A549 (cell line): ENCODE data around the gene TUBGCP3. TPM values are rescaled to one million over a fixed set of nuclear protein-coding genes. Genes with fewer than 3 reads are reported as not detected.

Source experiments
- ATAC-seq, 2 experiments: fragments of 200-7000 bp in 1 of 2; fragments of >200 bp in 1 of 2; cut with Nextera tagmentation in 1 of 2; cut with Tn5 transposase in 1 of 2; 3 replicates each; pipeline versions ENCODE4 v1.8.0 to v1.9.1; 2018 to 2020; ENCODE audit warnings: mild to moderate bottlenecking in 1 of 2, moderate library complexity in 1 of 2
- CTCF ChIA-PET: fragments of 300-600 bp; sonication (Branson Sonifier 250); formaldehyde crosslinking; extraction: SDS; loops from one replicate; lab custom pipeline; 2021; ENCODE audit warnings: antibody characterized with exemption, inconsistent platforms; lab: Yijun Ruan, JAX
- POLR2A ChIA-PET: fragments of 350-600 bp; formaldehyde crosslinking; extraction: SDS; loops from one replicate; lab custom pipeline; 2021; ENCODE audit warnings: antibody characterized with exemption, inconsistent platforms; lab: Yijun Ruan, JAX
- DNase-seq, 2 experiments: peaks; one replicate each; pipeline versions ENCODE4 v3.0.0 to v3.0.0-alpha.2; 2011 to 2016; ENCODE audit warnings: low read depth in 1 of 2, low spot score in 1 of 2
- FAIRE-seq: peaks from 2 replicates; lab custom pipeline; 2011; peaks lifted over from hg19 to GRCh38; lab: Jason Lieb, UNC
- H3K27ac ChIP-seq, 2 experiments: fragments of >200 bp; sonication (Bioruptor Twin); formaldehyde crosslinking; 3 replicates each; pipeline ENCODE4 v1.5.1; 2016 to 2017
- H3K4me1 ChIP-seq: fragments of >200 bp; sonication (Bioruptor Twin); formaldehyde crosslinking; 3 replicates; pipeline ENCODE4 v1.6.1; 2016
- H3K4me2 ChIP-seq: fragments of >200 bp; sonication (Bioruptor Twin); formaldehyde crosslinking; 3 replicates; pipeline ENCODE4 v1.6.1; 2016
- H3K4me3 ChIP-seq: fragments of >200 bp; sonication (Bioruptor Twin); formaldehyde crosslinking; 3 replicates; pipeline ENCODE4 v1.5.1; 2016
- H3K9me3 ChIP-seq: fragments of >200 bp; sonication (Bioruptor Twin); formaldehyde crosslinking; 3 replicates; pipeline ENCODE4 v1.6.1; 2016
- CHD2 ChIP-seq: fragments of 150-350 bp; IDR thresholded peaks from 2 replicates; pipeline ENCODE4 v1.6.1; 2014; ENCODE audit warnings: low read length; ENCODE audit not compliant: partially characterized antibody
- CHD4 ChIP-seq: fragments of 200-600 bp; sonication (generic); IDR thresholded peaks from 2 replicates; pipeline ENCODE4 v1.6.1; 2016; ENCODE audit warnings: antibody characterized with exemption, mild to moderate bottlenecking, borderline replicate concordance
- E2F6 ChIP-seq: IDR thresholded peaks from 2 replicates; pipeline ENCODE4 v1.6.1; 2012; ENCODE audit warnings: low read depth, borderline replicate concordance
- EHF ChIP-seq: fragments of 250-450 bp; sonication (Bioruptor Pico); IDR thresholded peaks from 2 replicates; pipeline ENCODE4 v1.5.0; 2020; ENCODE audit warnings: mild to moderate bottlenecking
- GATA3 ChIP-seq: IDR thresholded peaks from 2 replicates; pipeline ENCODE4 v1.6.1; 2012; ENCODE audit warnings: borderline replicate concordance
- HOXB13 ChIP-seq: fragments of 250-450 bp; sonication (Bioruptor Pico); IDR thresholded peaks from 2 replicates; pipeline ENCODE4 v1.5.0; 2020; ENCODE audit warnings: low read depth, mild to moderate bottlenecking, moderate library complexity
- NFE2L2 ChIP-seq: fragments of 150-350 bp; conservative IDR thresholded peaks from 2 replicates; pipeline ENCODE4 v1.6.1; 2014; ENCODE audit warnings: low read length
- PBX3 ChIP-seq: IDR thresholded peaks from 2 replicates; pipeline ENCODE4 v1.6.1; 2012
- PHF8 ChIP-seq: fragments of 200-600 bp; sonication (generic); IDR thresholded peaks from 2 replicates; pipeline ENCODE4 v1.6.1; 2016; ENCODE audit warnings: low read depth, mild to moderate bottlenecking, antibody characterized with exemption, moderate library complexity, borderline replicate concordance
- POLR2AphosphoS2 ChIP-seq: conservative IDR thresholded peaks from 2 replicates; pipeline ENCODE4 v1.6.1; 2012; ENCODE audit warnings: low read length, improper control_type of control experiment, inconsistent platforms
- RAD21 ChIP-seq, 2 experiments: fragments of >200 bp in 1 of 2; sonication (Bioruptor Twin) in 1 of 2; formaldehyde crosslinking in 1 of 2; IDR thresholded peaks in 1 of 2; conservative IDR thresholded peaks in 1 of 2; 2 replicates in 1 of 2; 3 replicates in 1 of 2; pipeline ENCODE4 v1.6.1; 2012 to 2018; ENCODE audit warnings: inconsistent platforms in 1 of 2
- RARB ChIP-seq: fragments of 250-450 bp; sonication (Bioruptor Pico); IDR thresholded peaks from 2 replicates; pipeline ENCODE4 v1.8.0; 2021; ENCODE audit warnings: mild to moderate bottlenecking, moderate library complexity
- RCOR1 ChIP-seq: fragments of 150-350 bp; IDR thresholded peaks from 2 replicates; pipeline ENCODE4 v1.6.1; 2014; ENCODE audit warnings: antibody characterized with exemption, low read length, low read depth
- RNF2 ChIP-seq: fragments of 200-600 bp; sonication (generic); IDR thresholded peaks from 2 replicates; pipeline ENCODE4 v1.6.1; 2016; ENCODE audit warnings: low read depth, mild to moderate bottlenecking, antibody characterized with exemption, moderate library complexity, borderline replicate concordance
- SMC3 ChIP-seq: fragments of >200 bp; sonication (Bioruptor Twin); formaldehyde crosslinking; IDR thresholded peaks from 3 replicates; pipeline ENCODE4 v1.6.1; 2018; ENCODE audit warnings: inconsistent platforms
- SREBF2 ChIP-seq: fragments of 450-650 bp; IDR thresholded peaks from 2 replicates; pipeline ENCODE4 v1.6.1; 2014; ENCODE audit warnings: mild to moderate bottlenecking, moderate library complexity
- TFCP2L1 ChIP-seq: fragments of 250-450 bp; sonication (Bioruptor Pico); IDR thresholded peaks from 2 replicates; pipeline ENCODE4 v1.5.0; 2021; ENCODE audit warnings: mild to moderate bottlenecking
- WGBS: methylation state at CpG from one replicate; pipeline ENCODE4 v1.1.6; 2017; ENCODE audit errors: missing lambda C conversion rate; 5-methylcytosine and 5-hydroxymethylcytosine counted together
- polyA plus RNA-seq, 4 experiments: library from polyadenylated mRNA; depleted of rRNA in 3 of 4; stranded (reverse); fragments of >200 nt; fragmentation: RNase III in 1 of 4; extraction: RNeasy Plus Mini Kit Qiagen cat#74134 plus additional on column Dnase treatment in 1 of 4; gene quantifications; 2 replicates in 3 of 4; 3 replicates in 1 of 4; pipeline ENCODE4 v1.2.3, GENCODE V29; 2011 to 2017

Gene TUBGCP3
- polyA plus RNA-seq, 2 of the 4 experiments (the other 2 are of a cell fraction): 15.9 to 21.3 TPM

- Histone ChIP-seq H3K27ac (no peak overlapping the region), H3K9me3 (no peaks in the 10 kb centered on the region), H3K4me2 (no peak overlapping the region), H3K4me3 (no peak overlapping the region), H3K4me1 (no peaks in the 10 kb centered on the region)
- WGBS: 70% methylated on average over 8 of the region's 8 CpGs
- CTCF ChIA-PET: no interaction called here
- POLR2A ChIA-PET: no interaction called here
- FAIRE-seq (no peak), DNase-seq (no peak), ATAC-seq (no peak)
- TF ChIP-seq RARB (CRISPR knock-in tag) (no peak), EHF (CRISPR knock-in tag) (no peak), NFE2L2 (no peak), CHD2 (no peak), TFCP2L1 (CRISPR knock-in tag) (no peak), SMC3 (no peak)
Measured at GRCh38 chr13:112474869-112475268, 113.1 kb downstream of the TUBGCP3 start.

- Histone ChIP-seq H3K4me1 (no peaks in the 10 kb centered on the region), H3K9me3 (no peaks in the 10 kb centered on the region), H3K4me2 (no peak overlapping the region), H3K4me3 (no peak overlapping the region), H3K27ac (no peak overlapping the region)
- 75% methylated on average over 5 of the region's 5 CpGs for WGBS
- no peak for DNase-seq
- no peak for FAIRE-seq
- POLR2A ChIA-PET: no interaction called here
- ATAC-seq: no peak
- CTCF ChIA-PET: no interaction called here
- TF ChIP-seq CHD4 (no peak), RAD21 (conservative IDR thresholded peaks at IDR 0.05 in 1 of 2, IDR thresholded peaks at IDR 0.05 in 1 of 2) (no peak)
Measured at GRCh38 chr13:112473818-112474217, 114.1 kb downstream of the TUBGCP3 start.

DNA sequence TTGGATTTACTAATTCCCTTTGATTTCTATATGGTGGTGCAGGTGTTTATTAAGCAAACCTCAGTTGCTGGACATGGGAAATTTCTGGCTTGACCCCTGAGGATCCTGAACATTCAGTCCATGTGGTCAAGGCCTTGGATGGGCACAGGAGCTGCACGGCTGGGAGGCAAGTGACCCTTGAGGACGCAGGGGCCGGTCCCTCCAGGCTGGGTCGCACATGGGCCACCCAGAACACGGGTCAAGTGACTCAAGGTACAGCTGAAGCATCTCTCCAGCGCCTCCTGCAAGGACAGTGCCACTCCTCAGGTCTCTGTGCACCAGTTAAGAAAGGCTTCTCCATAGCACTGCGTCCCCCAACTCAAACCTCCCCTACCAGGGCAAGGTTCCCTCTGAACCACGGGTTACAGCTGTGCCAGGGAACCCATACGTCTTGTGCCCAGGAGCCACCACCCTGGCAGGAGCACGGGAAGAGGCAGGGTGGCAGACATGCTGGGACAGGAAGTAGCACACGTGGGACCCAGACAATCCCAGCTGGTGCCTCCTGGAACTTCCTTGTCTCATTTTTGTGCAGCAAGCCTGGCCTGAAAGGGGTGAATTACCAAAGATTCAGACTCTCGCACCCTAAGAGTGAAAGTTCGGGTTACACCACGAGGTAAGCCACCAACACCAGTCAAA is 118.7 kb downstream of the TUBGCP3 start:
- H3K4me1 ChIP-seq: no peaks in the 10 kb centered on the region
- no peak overlapping the region for H3K4me3 ChIP-seq
- ChIA-PET POLR2A (no interaction called here), CTCF (interaction anchor here (1.6 kb wide), 1 partner anchor 27 kb away, joined by 4 read pairs; no protein-coding TSS in a partner anchor)
- 66% methylated on average over 7 of the region's 14 CpGs for WGBS
- DNase-seq (no peak), FAIRE-seq (no peak), ATAC-seq (no peak)
- TF ChIP-seq PBX3 (no peak), RCOR1 (no peak), HOXB13 (CRISPR knock-in tag) (no peak), E2F6 (no peak)
- no peak overlapping the region for H3K27ac ChIP-seq
- H3K9me3 ChIP-seq: no peaks in the 10 kb centered on the region
- H3K4me2 ChIP-seq: no peak overlapping the region

- Histone ChIP-seq H3K9me3 (no peaks in the 10 kb centered on the region), H3K4me1 (no peaks in the 10 kb centered on the region), H3K27ac (no peak overlapping the region), H3K4me3 (no peak overlapping the region), H3K4me2 (no peak overlapping the region)
- CTCF ChIA-PET: interaction anchor here (1.2 kb wide), 1 partner anchor 24 kb away, joined by 3 read pairs; no protein-coding TSS in a partner anchor
- POLR2A ChIA-PET: no interaction called here
- no peak for FAIRE-seq
- 64% methylated on average over 10 of the region's 10 CpGs for WGBS
- no peak for DNase-seq
- no peak for TF ChIP-seq POLR2AphosphoS2
- no peak for TF ChIP-seq GATA3
- TF ChIP-seq NFE2L2: no peak
- TF ChIP-seq RNF2: no peak
- TF ChIP-seq PHF8: no peak
- TF ChIP-seq SREBF2: no peak
- TF ChIP-seq SMC3: no peak
- ATAC-seq: no peak
Measured at GRCh38 chr13:112468069-112468468, 119.9 kb downstream of the TUBGCP3 start.
